Fibroblast of lung (primary cell): ENCODE data around the gene GOLGA6A. TPM values are rescaled to one million over a fixed set of nuclear protein-coding genes. Genes with fewer than 3 reads are reported as not detected.
"Not testable (repeated sequence)": the region's sequence is repeated elsewhere in the genome, so short reads cannot be mapped to it uniquely, and the experiment has no call there.

ENCODE experiments used
- DNase-seq, 2 donors: peaks; one replicate each; pipeline versions ENCODE4 v3.0.0 to v3.0.0-alpha.2; 2010; ENCODE audit warnings: low read depth in 2 of 2
- H2AFZ ChIP-seq: 2 replicates; pipeline ENCODE4 v1.5.1; 2012; ENCODE audit warnings: low read length, control low read depth, inconsistent platforms
- H3K27ac ChIP-seq: 2 replicates; pipeline ENCODE4 v1.5.1; 2011; ENCODE audit warnings: low read length, control low read depth; ENCODE audit not compliant: insufficient read depth
- H3K27me3 ChIP-seq: 2 replicates; pipeline ENCODE4 v1.5.1; 2011; ENCODE audit warnings: mild to moderate bottlenecking, low read length; ENCODE audit not compliant: control insufficient read depth, insufficient read depth
- H3K36me3 ChIP-seq: 2 replicates; pipeline ENCODE4 v1.5.1; 2011; ENCODE audit warnings: low read length; ENCODE audit not compliant: control insufficient read depth, insufficient read depth
- H3K4me1 ChIP-seq: 2 replicates; pipeline ENCODE4 v1.5.1; 2011; ENCODE audit warnings: low read length; ENCODE audit not compliant: control insufficient read depth, insufficient read depth; ENCODE audit errors: extremely low read depth
- H3K4me2 ChIP-seq: 2 replicates; pipeline ENCODE4 v1.5.1; 2011; ENCODE audit warnings: low read length, control low read depth; ENCODE audit not compliant: insufficient read depth; ENCODE audit errors: extremely low read depth
- H3K4me3 ChIP-seq, 4 experiments: fragments of 200-600 bp in 1 of 4; sonication (generic) in 1 of 4; replicated peaks in 1 of 4; 2 replicates each; pipeline ENCODE4 v1.5.1; 2011 to 2016; ENCODE audit warnings: low read length in 4 of 4, low read depth in 3 of 4, mild to moderate bottlenecking in 3 of 4, control low read depth in 2 of 4, inconsistent platforms in 1 of 4, mixed read lengths in 1 of 4; ENCODE audit not compliant: insufficient read depth in 1 of 4; ENCODE audit errors: control extremely low read depth in 1 of 4
- H3K79me2 ChIP-seq: 2 replicates; pipeline ENCODE4 v1.5.1; 2012; ENCODE audit warnings: mild to moderate bottlenecking, low read length, inconsistent platforms; ENCODE audit not compliant: control insufficient read depth, insufficient read depth
- H3K9ac ChIP-seq: 2 replicates; pipeline ENCODE4 v1.5.1; 2011; ENCODE audit warnings: mild to moderate bottlenecking, low read length, control low read depth; ENCODE audit not compliant: insufficient read depth
- H3K9me3 ChIP-seq: 2 replicates; pipeline ENCODE4 v1.5.1; 2012; ENCODE audit warnings: low read depth, low read length; ENCODE audit not compliant: control insufficient read depth, insufficient read depth
- H4K20me1 ChIP-seq: 2 replicates; pipeline ENCODE4 v1.5.1; 2011; ENCODE audit warnings: low read length; ENCODE audit not compliant: control insufficient read depth, insufficient read depth; ENCODE audit errors: extremely low read depth
- EZH2 ChIP-seq: IDR thresholded peaks from 2 replicates; pipeline ENCODE4 v1.5.1; 2012; ENCODE audit warnings: low read length, control low read depth, mild to moderate bottlenecking; ENCODE audit errors: missing control alignments
- polyA plus RNA-seq, 2 donors: library from polyadenylated mRNA; depleted of rRNA in 1 of 2; stranded (reverse) in 1 of 2; unstranded in 1 of 2; fragments of >200 nt; gene quantifications; 2 replicates each; pipeline ENCODE4 v1.2.1, GENCODE V29; 2011 to 2012; ENCODE audit warnings: missing spikeins in 1 of 2
- total RNA-seq: library from RNA; depleted of rRNA; stranded (reverse); fragments of >200 nt; gene quantifications from 2 replicates; pipeline ENCODE4 v1.2.1, GENCODE V29; 2014
- TF ChIP-seq, protein P1 (sequence below), 2 donors: IDR thresholded peaks in 1 of 2; conservative IDR thresholded peaks in 1 of 2; 1 replicate in 1 of 2; 2 replicates in 1 of 2; pipeline ENCODE4 v1.5.1; 2011 to 2012; ENCODE audit warnings: low read length in 2 of 2, control low read depth in 1 of 2, inconsistent platforms in 1 of 2, low read depth in 1 of 2, mild to moderate bottlenecking in 1 of 2

GOLGA6A gene
- total and polyA plus RNA-seq, 2 donors (not counting 1 experiment from before 2014, with no cell fraction given): under 0.01 TPM; not detected in 1

- no peak for DNase-seq
- no peaks in the 10 kb centered on the region for H3K9me3 ChIP-seq
- H4K20me1 ChIP-seq: no peaks in the 10 kb centered on the region
- H3K4me3 ChIP-seq: no peak overlapping the region
- no peak overlapping the region for H3K27ac ChIP-seq
- H3K9ac ChIP-seq: no peak overlapping the region
- no peaks in the 10 kb centered on the region for H3K27me3 ChIP-seq
- no peak for TF ChIP-seq EZH2
- TF ChIP-seq, protein P1, sequence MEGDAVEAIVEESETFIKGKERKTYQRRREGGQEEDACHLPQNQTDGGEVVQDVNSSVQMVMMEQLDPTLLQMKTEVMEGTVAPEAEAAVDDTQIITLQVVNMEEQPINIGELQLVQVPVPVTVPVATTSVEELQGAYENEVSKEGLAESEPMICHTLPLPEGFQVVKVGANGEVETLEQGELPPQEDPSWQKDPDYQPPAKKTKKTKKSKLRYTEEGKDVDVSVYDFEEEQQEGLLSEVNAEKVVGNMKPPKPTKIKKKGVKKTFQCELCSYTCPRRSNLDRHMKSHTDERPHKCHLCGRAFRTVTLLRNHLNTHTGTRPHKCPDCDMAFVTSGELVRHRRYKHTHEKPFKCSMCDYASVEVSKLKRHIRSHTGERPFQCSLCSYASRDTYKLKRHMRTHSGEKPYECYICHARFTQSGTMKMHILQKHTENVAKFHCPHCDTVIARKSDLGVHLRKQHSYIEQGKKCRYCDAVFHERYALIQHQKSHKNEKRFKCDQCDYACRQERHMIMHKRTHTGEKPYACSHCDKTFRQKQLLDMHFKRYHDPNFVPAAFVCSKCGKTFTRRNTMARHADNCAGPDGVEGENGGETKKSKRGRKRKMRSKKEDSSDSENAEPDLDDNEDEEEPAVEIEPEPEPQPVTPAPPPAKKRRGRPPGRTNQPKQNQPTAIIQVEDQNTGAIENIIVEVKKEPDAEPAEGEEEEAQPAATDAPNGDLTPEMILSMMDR (conservative IDR thresholded peaks at IDR 0.05 in 1 of 2, IDR thresholded peaks at IDR 0.05 in 1 of 2; ENCODE audit: low read depth in 1 of 2, low read length in 2 of 2): no peak
- no peaks in the 10 kb centered on the region for H3K79me2 ChIP-seq
- H2AFZ ChIP-seq: no peak overlapping the region
- no peaks in the 10 kb centered on the region for H3K4me1 ChIP-seq
- no peak overlapping the region for H3K4me2 ChIP-seq
- H3K36me3 ChIP-seq: no peaks in the 10 kb centered on the region
Observed at GRCh38 chr15:74109713-74110112, 27.4 kb upstream of the GOLGA6A start.

GRCh38 chr15:74108611-74109010, 26.3 kb upstream of the GOLGA6A start:
- not testable (repeated sequence) for H3K9me3 ChIP-seq, H3K36me3 ChIP-seq, H3K4me2 ChIP-seq, H3K27ac ChIP-seq, H4K20me1 ChIP-seq, H3K4me1 ChIP-seq, H3K4me3 ChIP-seq, H3K27me3 ChIP-seq, H2AFZ ChIP-seq, H3K9ac ChIP-seq, H3K79me2 ChIP-seq, DNase-seq
- TF ChIP-seq, protein P1 (conservative IDR thresholded peaks at IDR 0.05 in 1 of 2, IDR thresholded peaks at IDR 0.05 in 1 of 2; ENCODE audit: low read depth in 1 of 2, low read length in 2 of 2): peak in 1 of 2 donors; percentile 16

DNA sequence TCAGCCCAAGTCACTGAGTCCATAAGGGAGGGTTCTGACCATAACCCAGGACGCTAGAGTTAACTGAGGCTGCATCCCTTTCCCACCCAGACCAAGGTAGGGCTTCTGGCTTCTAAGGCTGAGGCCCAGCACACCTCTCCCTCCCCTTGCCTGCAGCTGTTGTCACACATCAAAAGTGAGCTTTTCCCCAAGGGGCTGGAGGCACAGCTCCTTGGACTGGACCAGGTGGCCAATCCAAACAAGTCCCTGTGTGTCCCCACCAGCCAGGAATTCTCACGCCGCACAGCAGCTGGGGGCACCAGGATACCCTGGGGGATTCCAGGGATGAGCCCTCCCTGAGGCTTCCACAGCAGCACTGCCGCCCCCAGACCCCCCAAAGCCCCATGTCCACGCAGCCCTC, 25.8 kb upstream of the GOLGA6A start:
- no peaks in the 10 kb centered on the region for H3K27me3 ChIP-seq
- no peak for DNase-seq
- H3K4me2 ChIP-seq: no peak overlapping the region
- no peak for TF ChIP-seq EZH2
- TF ChIP-seq, protein P1 (conservative IDR thresholded peaks at IDR 0.05 in 1 of 2, IDR thresholded peaks at IDR 0.05 in 1 of 2; ENCODE audit: low read depth in 1 of 2, low read length in 2 of 2): no peak
- H3K27ac ChIP-seq: no peak overlapping the region
- no peak overlapping the region for H3K9ac ChIP-seq
- no peaks in the 10 kb centered on the region for H3K36me3 ChIP-seq
- H4K20me1 ChIP-seq: no peaks in the 10 kb centered on the region
- H3K9me3 ChIP-seq: no peaks in the 10 kb centered on the region
- no peaks in the 10 kb centered on the region for H3K79me2 ChIP-seq
- no peak overlapping the region for H2AFZ ChIP-seq
- H3K4me1 ChIP-seq: no peaks in the 10 kb centered on the region
- no peak overlapping the region for H3K4me3 ChIP-seq

GRCh38 chr15:74099963-74100733, 17.8 kb upstream of the GOLGA6A start:
- not testable (repeated sequence) for H3K36me3 ChIP-seq, H3K4me1 ChIP-seq, H3K9ac ChIP-seq, H3K27ac ChIP-seq, H3K27me3 ChIP-seq, H3K79me2 ChIP-seq, H3K9me3 ChIP-seq, H3K4me2 ChIP-seq, H4K20me1 ChIP-seq, H2AFZ ChIP-seq
- H3K4me3 ChIP-seq: peak overlapping the region in 2 of 4 experiments; percentile 38 to 42
- DNase-seq: peak; percentile 86 to 92
